Measurements from ENCODE around the gene ELFN2. TPM values are rescaled to one million over a fixed set of nuclear protein-coding genes. Genes with fewer than 3 reads are reported as not detected.

Gene ELFN2
- total RNA-seq, 2 donors from 2014 or later = 2.8 to 4.3 TPM

- intact Hi-C loops (cut with DNase I) = no loop called here
- WGBS = 81% methylated on average over 6 of the region's 6 CpGs
- no peaks in the 10 kb centered on the region for H3K4me1 ChIP-seq (replicated peaks)
- H3K4me3 ChIP-seq = no peak overlapping the region
- TF ChIP-seq POLR2A (IDR thresholded peaks at IDR 0.05) (no peak), CTCF (IDR thresholded peaks at IDR 0.05) (no peak), POLR2AphosphoS5 (IDR thresholded peaks at IDR 0.05) (no peak)
- H3K36me3 ChIP-seq = no peaks in the 10 kb centered on the region
- H3K27me3 ChIP-seq (replicated peaks; ENCODE audit: insufficient read depth) = peaks cover 2% of the 10 kb centered on the region
- no peak for DNase-seq (ENCODE audit: low spot score)
- H3K9me3 ChIP-seq = no peaks in the 10 kb centered on the region
- no peak overlapping the region for H3K27ac ChIP-seq
These were observed 85.2 kb downstream of the ELFN2 start for GRCh38 chr22:37342065-37342464.

- no peak overlapping the region for H3K27ac ChIP-seq
- intact Hi-C loops (cut with DNase I) = no loop called here
- DNase-seq (ENCODE audit: low spot score) = no peak
- no peaks in the 10 kb centered on the region for H3K36me3 ChIP-seq
- H3K9me3 ChIP-seq = no peaks in the 10 kb centered on the region
- WGBS = 45% methylated on average over 24 of the region's 24 CpGs
- H3K4me3 ChIP-seq = no peak overlapping the region
- peaks cover 2% of the 10 kb centered on the region for H3K27me3 ChIP-seq (replicated peaks; ENCODE audit: insufficient read depth)
- no peak for TF ChIP-seq POLR2A (IDR thresholded peaks at IDR 0.05)
- no peak for TF ChIP-seq POLR2AphosphoS5 (IDR thresholded peaks at IDR 0.05)
- no peak for TF ChIP-seq CTCF (IDR thresholded peaks at IDR 0.05)
- no peaks in the 10 kb centered on the region for H3K4me1 ChIP-seq (replicated peaks)
These were observed 86.7 kb downstream of the ELFN2 start for GRCh38 chr22:37340331-37341262.

GRCh38 chr22:37338539-37339246 lies 88.6 kb downstream of the ELFN2 start:
- H3K9me3 ChIP-seq = no peaks in the 10 kb centered on the region
- intact Hi-C loops (cut with DNase I) = no loop called here
- H3K36me3 ChIP-seq = no peaks in the 10 kb centered on the region
- TF ChIP-seq CTCF (IDR thresholded peaks at IDR 0.05) = no peak
- TF ChIP-seq POLR2AphosphoS5 (IDR thresholded peaks at IDR 0.05) = no peak
- TF ChIP-seq POLR2A (IDR thresholded peaks at IDR 0.05) = no peak
- WGBS = 97% methylated on average over 10 of the region's 10 CpGs
- no peak overlapping the region for H3K4me3 ChIP-seq
- no peak overlapping the region for H3K27ac ChIP-seq
- H3K27me3 ChIP-seq (replicated peaks; ENCODE audit: insufficient read depth) = no peaks in the 10 kb centered on the region
- no peaks in the 10 kb centered on the region for H3K4me1 ChIP-seq (replicated peaks)
- no peak for DNase-seq (ENCODE audit: low spot score)

- no peaks in the 10 kb centered on the region for H3K36me3 ChIP-seq
- H3K27ac ChIP-seq = no peak overlapping the region
- WGBS = 79% methylated on average over 8 of the region's 8 CpGs
- no peaks in the 10 kb centered on the region for H3K9me3 ChIP-seq
- no peaks in the 10 kb centered on the region for H3K4me1 ChIP-seq (replicated peaks)
- TF ChIP-seq POLR2A (IDR thresholded peaks at IDR 0.05) (no peak), CTCF (IDR thresholded peaks at IDR 0.05) (no peak), POLR2AphosphoS5 (IDR thresholded peaks at IDR 0.05) (no peak)
- no peak overlapping the region for H3K4me3 ChIP-seq
- peaks cover 8% of the 10 kb centered on the region for H3K27me3 ChIP-seq (replicated peaks; ENCODE audit: insufficient read depth)
- intact Hi-C loops (cut with DNase I) = no loop called here
- DNase-seq (ENCODE audit: low spot score) = no peak
These were observed 89.9 kb downstream of the ELFN2 start for GRCh38 chr22:37337204-37337943.

Measured in prostate gland (tissue), 2 donors.